K562 (cell line): ENCODE data around the gene C2CD2L. TPM values are rescaled to one million over a fixed set of nuclear protein-coding genes. Genes with fewer than 3 reads are reported as not detected.

Experiments
- ARID3B ChIP-seq: fragments of 250-450 bp; sonication (Bioruptor Pico); IDR thresholded peaks from 2 replicates; pipeline ENCODE4 v1.4.0; 2020; ENCODE audit warnings: borderline replicate concordance
- BCL6 ChIP-seq: fragments of 250-450 bp; sonication (Bioruptor Pico); IDR thresholded peaks from 2 replicates; pipeline ENCODE4 v1.4.0; 2020
- DEAF1 ChIP-seq: fragments of 450-650 bp; formaldehyde crosslinking; IDR thresholded peaks from 2 replicates; pipeline ENCODE4 v1.4.0; 2020; ENCODE audit warnings: mild to moderate bottlenecking, moderate library complexity
- ELK3 ChIP-seq: fragments of 450-650 bp; formaldehyde crosslinking; IDR thresholded peaks from 2 replicates; pipeline ENCODE4 v1.4.0; 2020; ENCODE audit warnings: mild to moderate bottlenecking
- EWSR1 ChIP-seq: fragments of 450-650 bp; IDR thresholded peaks from 2 replicates; pipeline ENCODE4 v1.6.1; 2018; ENCODE audit warnings: borderline replicate concordance, mild to moderate bottlenecking, low read depth, moderate library complexity; ENCODE audit not compliant: partially characterized antibody
- IRF1 ChIP-seq: sonication (generic); formaldehyde crosslinking; IDR thresholded peaks from 2 replicates; pipeline ENCODE4 v1.8.0; 2022; ENCODE audit warnings: missing genetic modification reagents, mild to moderate bottlenecking, borderline replicate concordance
- POLR2G ChIP-seq: fragments of 200-400 bp; formaldehyde crosslinking; IDR thresholded peaks from 2 replicates; pipeline ENCODE4 v1.6.1; 2017; ENCODE audit warnings: low read depth, mild to moderate bottlenecking, antibody characterized with exemption, low read length, moderate library complexity
- SP2 ChIP-seq: IDR thresholded peaks from 2 replicates; pipeline ENCODE4 v1.6.1; 2011; ENCODE audit warnings: mild to moderate bottlenecking, low read depth, low read length, moderate library complexity; ENCODE audit not compliant: poor library complexity, severe bottlenecking; ENCODE audit errors: extremely low read depth
- SRSF1 ChIP-seq: fragments of 200-400 bp; formaldehyde crosslinking; IDR thresholded peaks from 2 replicates; pipeline ENCODE4 v1.6.1; 2017; ENCODE audit warnings: mild to moderate bottlenecking, low read depth, low read length, moderate library complexity
- TCF3 ChIP-seq: sonication (generic); formaldehyde crosslinking; IDR thresholded peaks from 2 replicates; pipeline ENCODE4 v1.4.0; 2020; ENCODE audit warnings: mild to moderate bottlenecking, missing genetic modification reagents
- ZNF449 ChIP-seq: fragments of 250-450 bp; sonication (Bioruptor Pico); IDR thresholded peaks from 2 replicates; pipeline ENCODE4 v1.8.0; 2022; ENCODE audit warnings: moderate library complexity, mild to moderate bottlenecking, inconsistent platforms
- ZNF518B ChIP-seq: fragments of 250-450 bp; sonication (Bioruptor Pico); IDR thresholded peaks from 2 replicates; pipeline ENCODE4 v1.5.0; 2021; ENCODE audit warnings: mild to moderate bottlenecking, moderate library complexity
- ZNF639 ChIP-seq, 2 experiments: fragments of 200-800 bp in 1 of 2; sonication (Bioruptor generic) in 1 of 2; sonication (generic) in 1 of 2; formaldehyde crosslinking in 1 of 2; IDR thresholded peaks in 1 of 2; conservative IDR thresholded peaks in 1 of 2; 2 replicates each; pipeline versions ENCODE4 v1.5.0 to v1.6.1; 2016 to 2020; ENCODE audit warnings: missing compliant biosample characterization in 1 of 2, missing genetic modification characterization in 1 of 2, missing genetic modification reagents in 1 of 2
- polyA plus RNA-seq, 8 experiments: library from polyadenylated mRNA; depleted of rRNA in 4 of 8; stranded (reverse) in 5 of 8; unstranded in 3 of 8; fragments of >200 nt; fragmentation: Nextera tagmentation in 2 of 8; fragmentation: Illumina TruSeq in 1 of 8; extraction: Ambion mirVana in 2 of 8; extraction: Trizol in 1 of 8; gene quantifications; 2 replicates each; pipeline versions ENCODE4 v1.2.1 to v1.2.3, GENCODE V29; 2011 to 2014; ENCODE audit warnings: inconsistent platforms in 1 of 8, missing spikeins in 1 of 8
- total RNA-seq, 7 experiments: library from RNA; depleted of rRNA in 6 of 7; stranded (reverse); fragments of >200 nt in 6 of 7; fragmentation: Illumina TruSeq in 2 of 7; extraction: Trizol in 2 of 7; gene quantifications; 2 replicates each; pipeline versions ENCODE4 v1.2.1 to v1.2.3, GENCODE V29; 2011 to 2021; ENCODE audit warnings: low replicate concordance in 1 of 7

The C2CD2L gene
- total and polyA plus RNA-seq, 9 of the 15 experiments (the other 6 are each of a cell fraction or from before 2014, with no cell fraction given) = 0.66 to 41.2 (median 14.8) TPM

- TF ChIP-seq DEAF1 (CRISPR knock-in tag) (no peak), ARID3B (no peak), ELK3 (CRISPR knock-in tag) (no peak), SP2 (no peak), IRF1 (CRISPR knock-in tag) (no peak), SRSF1 (no peak), TCF3 (CRISPR knock-in tag) (no peak), ZNF518B (CRISPR knock-in tag) (no peak), ZNF449 (peak; percentile 76), BCL6 (CRISPR knock-in tag) (0 out of 2 replicates have a peak, but pooled peaks have one; percentile 52), POLR2G (no peak), EWSR1 (no peak), ZNF639 (CRISPR knock-in tag; conservative IDR thresholded peaks at IDR 0.05 in 1 of 2, IDR thresholded peaks at IDR 0.05 in 1 of 2) (peak in 1 of 2 experiments; percentile 80; a peak in 1 of 4 replicates)
Observed at GRCh38 chr11:119101759-119102423, 5.3 kb upstream of the C2CD2L start, which contains the start of gene DPAGT1 (continued).
